Ascending aorta (tissue), 2 donors: ENCODE results near the gene ADAP1. TPM values are rescaled to one million over a fixed set of nuclear protein-coding genes. Genes with fewer than 3 reads are reported as not detected.

Source experiments
- DNase-seq, 2 donors: peaks; one replicate each; pipeline ENCODE4 v3.0.0-alpha.2; 2019; ENCODE audit warnings: low spot score in 2 of 2
- H3K27ac ChIP-seq, 2 donors: fragments of 200-600 bp; sonication (generic); one replicate each; pipeline ENCODE4 v1.5.1; 2016 to 2017; ENCODE audit warnings: mild to moderate bottlenecking in 1 of 2
- H3K27me3 ChIP-seq: fragments of 200-600 bp; sonication (generic); one replicate; pipeline ENCODE4 v1.5.1; 2017
- H3K36me3 ChIP-seq, 2 donors: fragments of 200-600 bp; sonication (generic); one replicate each; pipeline ENCODE4 v1.5.1; 2016
- H3K4me1 ChIP-seq, 2 donors: fragments of 200-600 bp; sonication (generic); one replicate each; pipeline ENCODE4 v1.5.1; 2016 to 2017; ENCODE audit warnings: mild to moderate bottlenecking in 1 of 2
- H3K4me3 ChIP-seq, 2 donors: fragments of 200-600 bp; sonication (generic); one replicate each; pipeline ENCODE4 v1.5.1; 2016 to 2017; ENCODE audit warnings: mild to moderate bottlenecking in 1 of 2
- H3K9me3 ChIP-seq, 2 donors: fragments of 200-600 bp; sonication (generic); one replicate each; pipeline ENCODE4 v1.5.1; 2016
- CTCF ChIP-seq, 3 experiments: fragments of 200-600 bp in 2 of 3; fragments of 450-650 bp in 1 of 3; sonication (generic) in 2 of 3; IDR thresholded peaks; one replicate each; pipeline ENCODE4 v1.5.1; 2016 to 2019; ENCODE audit warnings: antibody characterized with exemption in 3 of 3, mild to moderate bottlenecking in 1 of 3, moderate library complexity in 1 of 3
- intact Hi-C: fragments of 100-400 bp; cut with DNase I; formaldehyde crosslinking; loops from one replicate; pipeline ENCODE4 v1.15.1; 2023
- total RNA-seq: library from RNA; depleted of rRNA; stranded (reverse); fragments of >200 nt; gene quantifications from one replicate; pipeline ENCODE4 v1.1.0, GENCODE V29; 2016

ADAP1 gene
- total RNA-seq, 1 donor from 2014 or later, result 44.5 TPM

GRCh38 chr7:913736-914520 is 40.6 kb downstream of the ADAP1 start:
- Histone ChIP-seq H3K36me3 (peaks cover 0 to 2% of the 10 kb centered on the region in 2 donors), H3K27me3 (no peaks in the 10 kb centered on the region), H3K4me3 (no peak overlapping the region), H3K9me3 (no peaks in the 10 kb centered on the region), H3K27ac (no peak overlapping the region), H3K4me1 (peaks cover 0 to 4% of the 10 kb centered on the region in 2 donors)
- intact Hi-C loops, result no loop called here
- DNase-seq, result no peak
- TF ChIP-seq CTCF (IDR thresholded peaks at IDR 0.05), result no peak

GRCh38 chr7:911791-912480 is 42.5 kb downstream of the ADAP1 start:
- Histone ChIP-seq H3K4me1 (peaks cover 0 to 4% of the 10 kb centered on the region in 2 donors), H3K4me3 (no peak overlapping the region), H3K36me3 (no peaks in the 10 kb centered on the region), H3K27ac (no peak overlapping the region), H3K9me3 (no peaks in the 10 kb centered on the region), H3K27me3 (no peaks in the 10 kb centered on the region)
- no peak for TF ChIP-seq CTCF (IDR thresholded peaks at IDR 0.05)
- DNase-seq, result no peak
- intact Hi-C loops, result no loop called here

GRCh38 chr7:910931-911431 is 43.5 kb downstream of the ADAP1 start:
- no peak for TF ChIP-seq CTCF (IDR thresholded peaks at IDR 0.05)
- no peaks in the 10 kb centered on the region for H3K27me3 ChIP-seq
- H3K27ac ChIP-seq, result no peak overlapping the region
- peaks cover 0 to 4% of the 10 kb centered on the region in 2 donors for H3K4me1 ChIP-seq
- DNase-seq, result no peak
- H3K36me3 ChIP-seq, result no peaks in the 10 kb centered on the region
- no peaks in the 10 kb centered on the region for H3K9me3 ChIP-seq
- intact Hi-C loops, result no loop called here
- H3K4me3 ChIP-seq, result no peak overlapping the region

- no peaks in the 10 kb centered on the region for H3K27me3 ChIP-seq
- H3K4me1 ChIP-seq, result peaks cover 0 to 4% of the 10 kb centered on the region in 2 donors
- H3K9me3 ChIP-seq, result no peaks in the 10 kb centered on the region
- no peak for DNase-seq
- intact Hi-C loops, result no loop called here
- no peaks in the 10 kb centered on the region for H3K36me3 ChIP-seq
- no peak overlapping the region for H3K27ac ChIP-seq
- TF ChIP-seq CTCF (IDR thresholded peaks at IDR 0.05), result no peak
- no peak overlapping the region for H3K4me3 ChIP-seq
Observed at GRCh38 chr7:910441-910861, 44.0 kb downstream of the ADAP1 start.

- Histone ChIP-seq H3K27ac (no peak overlapping the region), H3K36me3 (no peaks in the 10 kb centered on the region), H3K4me1 (peaks cover 0 to 4% of the 10 kb centered on the region in 2 donors)
Observed at GRCh38 chr7:909358-910329, 44.8 kb downstream of the ADAP1 start.

More at GRCh38 chr7:909358-910329, 44.8 kb downstream of the ADAP1 start:
- Histone ChIP-seq H3K9me3 (no peaks in the 10 kb centered on the region), H3K4me3 (peak overlapping the region; percentile 17 to 61), H3K27me3 (no peaks in the 10 kb centered on the region)
- intact Hi-C loops, result no loop called here
- DNase-seq, result peak; percentile 44 to 80
- no peak for TF ChIP-seq CTCF (IDR thresholded peaks at IDR 0.05)
